OCI-M2 (cell line): ENCODE results near the gene RAD21L1.

ENCODE experiments used
- DNase-seq: peaks from one replicate; lab custom pipeline; 2025; ENCODE audit not compliant: unreplicated experiment; lab: John Stamatoyannopoulos, UW

Gene RAD21L1

GRCh38 chr20:1225783-1226654 is at the start of gene RAD21L1:
TSS of gene RAD21L1 (plus strand) at chr20:1226044. CDS start at chr20:1228454, 2,410 bp downstream.
- no peak for DNase-seq

- no peak for DNase-seq
These were observed 48.2 kb upstream of the RAD21L1 start for GRCh38 chr20:1177680-1178079.

GRCh38 chr20:1178103-1178502 is 47.7 kb upstream of the RAD21L1 start:
- no peak for DNase-seq

- no peak for DNase-seq
These were observed 47.2 kb upstream of the RAD21L1 start for GRCh38 chr20:1178623-1179022.

- no peak for DNase-seq
These were observed 44.9 kb upstream of the RAD21L1 start for GRCh38 chr20:1180949-1181348.

- no peak for DNase-seq
These were observed 43.7 kb upstream of the RAD21L1 start for GRCh38 chr20:1182106-1182505.

- DNase-seq: no peak
These were observed 42.7 kb upstream of the RAD21L1 start for GRCh38 chr20:1183153-1183552.

GRCh38 chr20:1184260-1184637 is 41.6 kb upstream of the RAD21L1 start:
- no peak for DNase-seq

GRCh38 chr20:1184638-1185315 is 41.1 kb upstream of the RAD21L1 start, which contains the start of gene TMEM74B:
TSS of gene TMEM74B (minus strand) at chr20:1184981. CDS start at chr20:1183801, 1,180 bp downstream.
- no peak for DNase-seq

GRCh38 chr20:1185316-1185741 is 40.5 kb upstream of the RAD21L1 start:
- DNase-seq: no peak

GRCh38 chr20:1185790-1186334 is 40.0 kb upstream of the RAD21L1 start:
- DNase-seq: no peak

GRCh38 chr20:1186367-1186991 is 39.4 kb upstream of the RAD21L1 start:
- DNase-seq: no peak

- no peak for DNase-seq
These were observed 38.2 kb upstream of the RAD21L1 start for GRCh38 chr20:1187605-1188171.

- no peak for DNase-seq
These were observed 37.5 kb upstream of the RAD21L1 start for GRCh38 chr20:1188347-1188746.

GRCh38 chr20:1189827-1190226 is 36.0 kb upstream of the RAD21L1 start:
- DNase-seq: no peak

- DNase-seq: no peak
These were observed 35.0 kb upstream of the RAD21L1 start for GRCh38 chr20:1190847-1191246.

GRCh38 chr20:1191299-1191698 is 34.5 kb upstream of the RAD21L1 start:
- DNase-seq: no peak

- DNase-seq: no peak
These were observed 30.6 kb upstream of the RAD21L1 start for GRCh38 chr20:1195226-1195625.

- no peak for DNase-seq
These were observed 29.2 kb upstream of the RAD21L1 start for GRCh38 chr20:1196634-1197033.

GRCh38 chr20:1197801-1198200 is 28.0 kb upstream of the RAD21L1 start:
- DNase-seq: no peak

- no peak for DNase-seq
These were observed 27.1 kb upstream of the RAD21L1 start for GRCh38 chr20:1198751-1199150.
